ENCODE results near the gene IFFO2. TPM values are rescaled to one million over a fixed set of nuclear protein-coding genes. Genes with fewer than 3 reads are reported as not detected.

The IFFO2 gene
- total RNA-seq, 3 donors from 2014 or later = 5.8 to 35.3 (median 34.4) TPM

- H3K9me3 ChIP-seq = no peaks in the 10 kb centered on the region
- no peak for DNase-seq (ENCODE audit: low spot score in 2 of 2)
- H3K36me3 ChIP-seq = no peaks in the 10 kb centered on the region
- no peak for TF ChIP-seq POLR2A (IDR thresholded peaks at IDR 0.05)
- no peak for TF ChIP-seq POLR2AphosphoS5 (IDR thresholded peaks at IDR 0.05)
- TF ChIP-seq, protein P1, sequence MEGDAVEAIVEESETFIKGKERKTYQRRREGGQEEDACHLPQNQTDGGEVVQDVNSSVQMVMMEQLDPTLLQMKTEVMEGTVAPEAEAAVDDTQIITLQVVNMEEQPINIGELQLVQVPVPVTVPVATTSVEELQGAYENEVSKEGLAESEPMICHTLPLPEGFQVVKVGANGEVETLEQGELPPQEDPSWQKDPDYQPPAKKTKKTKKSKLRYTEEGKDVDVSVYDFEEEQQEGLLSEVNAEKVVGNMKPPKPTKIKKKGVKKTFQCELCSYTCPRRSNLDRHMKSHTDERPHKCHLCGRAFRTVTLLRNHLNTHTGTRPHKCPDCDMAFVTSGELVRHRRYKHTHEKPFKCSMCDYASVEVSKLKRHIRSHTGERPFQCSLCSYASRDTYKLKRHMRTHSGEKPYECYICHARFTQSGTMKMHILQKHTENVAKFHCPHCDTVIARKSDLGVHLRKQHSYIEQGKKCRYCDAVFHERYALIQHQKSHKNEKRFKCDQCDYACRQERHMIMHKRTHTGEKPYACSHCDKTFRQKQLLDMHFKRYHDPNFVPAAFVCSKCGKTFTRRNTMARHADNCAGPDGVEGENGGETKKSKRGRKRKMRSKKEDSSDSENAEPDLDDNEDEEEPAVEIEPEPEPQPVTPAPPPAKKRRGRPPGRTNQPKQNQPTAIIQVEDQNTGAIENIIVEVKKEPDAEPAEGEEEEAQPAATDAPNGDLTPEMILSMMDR (IDR thresholded peaks at IDR 0.05) = no peak
- no peaks in the 10 kb centered on the region for H3K4me1 ChIP-seq
- no peak overlapping the region for H3K4me3 ChIP-seq
- intact Hi-C loops (cut with DNase I; ENCODE audit: low total_unique reads) = no loop called here
- no peaks in the 10 kb centered on the region for H3K27me3 ChIP-seq
- no peak overlapping the region for H3K27ac ChIP-seq
Measured at GRCh38 chr1:18868801-18869424, 87.6 kb downstream of the IFFO2 start.

DNA sequence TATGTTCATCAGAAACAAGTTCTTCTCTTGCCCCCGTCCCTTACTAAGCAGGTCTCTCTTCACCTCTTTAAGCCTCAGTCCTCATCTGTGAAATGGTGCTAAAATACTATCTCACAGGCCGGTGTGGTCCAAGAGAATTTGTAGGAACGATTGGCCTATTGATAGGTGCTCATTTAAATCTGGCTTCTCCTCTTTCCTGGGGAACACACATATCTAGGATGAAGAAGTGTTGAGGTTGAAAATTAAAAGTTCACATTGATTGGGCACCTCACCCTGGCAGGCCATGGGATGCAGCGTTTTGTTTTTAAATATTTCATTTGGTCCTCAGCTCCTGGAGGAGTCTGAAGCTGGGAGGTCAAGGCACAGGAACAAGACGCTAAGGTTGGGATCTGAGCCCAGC is 88.1 kb downstream of the IFFO2 start:
- no peak overlapping the region for H3K4me3 ChIP-seq
- intact Hi-C loops (cut with DNase I; ENCODE audit: low total_unique reads) = no loop called here
- TF ChIP-seq POLR2AphosphoS5 (IDR thresholded peaks at IDR 0.05) (no peak), POLR2A (IDR thresholded peaks at IDR 0.05) (no peak)
- TF ChIP-seq, protein P1 (IDR thresholded peaks at IDR 0.05) = no peak
- H3K27me3 ChIP-seq = no peaks in the 10 kb centered on the region
- no peaks in the 10 kb centered on the region for H3K9me3 ChIP-seq
- no peaks in the 10 kb centered on the region for H3K36me3 ChIP-seq
- no peak for DNase-seq (ENCODE audit: low spot score in 2 of 2)
- H3K27ac ChIP-seq = no peak overlapping the region
- no peaks in the 10 kb centered on the region for H3K4me1 ChIP-seq

DNA sequence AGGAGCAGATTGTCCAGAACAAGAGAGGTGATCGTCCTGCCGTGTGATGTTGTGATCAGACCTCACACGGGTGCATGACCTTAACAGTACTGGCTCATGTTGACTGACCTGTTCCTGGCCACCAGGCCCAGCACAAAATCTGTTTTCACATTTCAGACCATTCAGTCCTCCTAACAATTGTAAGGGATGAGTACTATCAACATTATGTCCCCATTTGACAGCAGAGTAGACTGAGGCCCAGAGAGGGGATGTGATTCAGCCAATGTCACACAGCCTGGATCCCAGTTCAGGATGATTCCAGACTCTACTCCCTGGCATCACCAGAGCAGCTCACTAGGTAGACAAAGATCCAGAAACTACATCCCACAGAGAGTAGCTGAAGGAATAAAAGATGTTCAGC is 89.6 kb downstream of the IFFO2 start:
- no peak for DNase-seq (ENCODE audit: low spot score in 2 of 2)
- intact Hi-C loops (cut with DNase I; ENCODE audit: low total_unique reads) = no loop called here
- no peaks in the 10 kb centered on the region for H3K9me3 ChIP-seq
- H3K27ac ChIP-seq = no peak overlapping the region
- H3K4me3 ChIP-seq = no peak overlapping the region
- H3K27me3 ChIP-seq = no peaks in the 10 kb centered on the region
- TF ChIP-seq POLR2A (IDR thresholded peaks at IDR 0.05) = no peak
- TF ChIP-seq, protein P1 (IDR thresholded peaks at IDR 0.05) = no peak
- TF ChIP-seq POLR2AphosphoS5 (IDR thresholded peaks at IDR 0.05) = no peak
- H3K36me3 ChIP-seq = no peaks in the 10 kb centered on the region
- H3K4me1 ChIP-seq = no peaks in the 10 kb centered on the region

GRCh38 chr1:18866314-18866713 is 90.2 kb downstream of the IFFO2 start:
- no peak for DNase-seq (ENCODE audit: low spot score in 2 of 2)
- TF ChIP-seq, protein P1 (IDR thresholded peaks at IDR 0.05) = no peak
- TF ChIP-seq POLR2A (IDR thresholded peaks at IDR 0.05) (no peak), POLR2AphosphoS5 (IDR thresholded peaks at IDR 0.05) (no peak)
- Histone ChIP-seq H3K9me3 (no peaks in the 10 kb centered on the region), H3K4me1 (no peaks in the 10 kb centered on the region), H3K4me3 (no peak overlapping the region), H3K27ac (no peak overlapping the region), H3K36me3 (no peaks in the 10 kb centered on the region), H3K27me3 (no peaks in the 10 kb centered on the region)
- intact Hi-C loops (cut with DNase I; ENCODE audit: low total_unique reads) = no loop called here

- DNase-seq (ENCODE audit: low spot score in 2 of 2) = no peak
Measured at GRCh38 chr1:18865176-18865575, 91.3 kb downstream of the IFFO2 start.

More at GRCh38 chr1:18865176-18865575, 91.3 kb downstream of the IFFO2 start:
- intact Hi-C loops (cut with DNase I; ENCODE audit: low total_unique reads) = no loop called here
- TF ChIP-seq, protein P1 (IDR thresholded peaks at IDR 0.05) = no peak
- TF ChIP-seq POLR2AphosphoS5 (IDR thresholded peaks at IDR 0.05) (no peak), POLR2A (IDR thresholded peaks at IDR 0.05) (no peak)
- Histone ChIP-seq H3K4me3 (no peak overlapping the region), H3K27ac (no peak overlapping the region), H3K36me3 (no peaks in the 10 kb centered on the region), H3K9me3 (no peaks in the 10 kb centered on the region), H3K27me3 (no peaks in the 10 kb centered on the region), H3K4me1 (no peaks in the 10 kb centered on the region)
